Urothelium cell line (cell line): ENCODE measurements around the gene DTX2.
"Not testable (repeated sequence)": the region's sequence is repeated elsewhere in the genome, so short reads cannot be mapped to it uniquely, and the experiment has no call there.

Source experiments
- DNase-seq: peaks from one replicate; pipeline ENCODE4 v3.0.0; 2011; ENCODE audit warnings: low spot score, mixed read lengths
- FAIRE-seq: peaks from 2 replicates; lab custom pipeline; 2011; peaks lifted over from hg19 to GRCh38; lab: Jason Lieb, UNC

The DTX2 gene

DNA sequence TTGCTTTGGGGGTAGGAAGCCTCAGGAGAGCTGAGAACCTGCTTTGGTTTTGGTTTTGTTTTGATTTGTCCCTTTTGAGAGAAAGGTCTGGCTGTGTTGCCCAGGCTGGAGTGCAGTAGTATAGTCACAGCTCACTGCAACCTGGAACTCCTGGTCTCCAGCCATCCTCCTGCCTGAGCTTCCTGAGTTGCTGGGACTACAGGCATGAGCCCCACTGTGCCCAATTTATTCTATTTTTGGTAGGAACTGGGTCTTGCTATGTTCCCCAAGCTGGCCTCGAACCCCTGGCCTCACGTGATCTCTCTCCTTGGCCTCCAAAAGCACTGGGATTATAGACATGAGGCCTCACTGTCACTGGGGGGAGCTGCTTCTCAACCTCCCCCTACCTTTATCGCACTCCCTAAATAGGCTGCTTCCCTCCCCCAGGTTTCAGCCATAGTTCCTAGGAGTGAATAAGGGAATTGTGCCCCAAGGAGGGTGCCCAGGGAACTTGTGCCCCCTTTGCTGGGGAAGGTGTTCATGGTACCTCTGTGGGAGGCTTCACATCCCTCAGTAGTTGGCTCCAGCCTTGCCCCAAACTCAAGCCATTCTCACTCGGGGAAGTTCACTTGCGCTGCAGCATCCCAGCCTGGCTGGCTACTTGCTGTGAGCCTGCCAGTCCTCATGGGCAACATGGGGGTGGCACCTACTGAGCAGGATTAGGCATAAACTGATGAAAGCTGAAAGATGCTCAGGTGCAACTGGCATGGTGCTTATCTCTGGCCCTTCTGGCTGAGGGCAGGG lies 18.7 kb upstream of the DTX2 start:
- DNase-seq, FAIRE-seq: not testable (repeated sequence)

- not testable (repeated sequence) for DNase-seq, FAIRE-seq
These were observed 17.7 kb upstream of the DTX2 start for GRCh38 chr7:76443846-76444245.

DNA sequence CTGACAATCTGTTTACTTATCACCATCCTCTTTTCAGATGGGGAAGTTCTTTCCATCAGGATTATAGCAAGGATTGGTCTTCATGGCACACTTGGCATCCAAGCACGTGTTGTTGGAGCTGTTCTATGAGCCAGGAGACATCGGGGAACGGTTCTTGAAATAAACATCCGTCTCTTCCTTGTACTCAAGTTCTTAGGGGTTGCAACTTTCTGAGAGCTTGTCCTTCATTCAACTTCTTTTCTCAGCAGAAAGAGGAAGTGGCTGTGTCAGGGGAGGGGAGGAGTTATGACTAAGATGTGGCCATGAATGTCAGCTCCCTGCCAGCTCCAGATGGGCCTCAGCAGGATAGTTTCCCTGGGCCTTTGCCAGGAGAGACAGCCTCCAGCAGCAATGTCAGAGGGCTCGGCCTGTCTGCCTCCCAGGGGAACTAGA lies 15.9 kb upstream of the DTX2 start:
- not testable (repeated sequence) for DNase-seq, FAIRE-seq

GRCh38 chr7:76457017-76457416 lies 4.5 kb upstream of the DTX2 start:
- not testable (repeated sequence) for DNase-seq, FAIRE-seq

GRCh38 chr7:76458504-76458903 lies 3.0 kb upstream of the DTX2 start:
- DNase-seq, FAIRE-seq: not testable (repeated sequence)

DNA sequence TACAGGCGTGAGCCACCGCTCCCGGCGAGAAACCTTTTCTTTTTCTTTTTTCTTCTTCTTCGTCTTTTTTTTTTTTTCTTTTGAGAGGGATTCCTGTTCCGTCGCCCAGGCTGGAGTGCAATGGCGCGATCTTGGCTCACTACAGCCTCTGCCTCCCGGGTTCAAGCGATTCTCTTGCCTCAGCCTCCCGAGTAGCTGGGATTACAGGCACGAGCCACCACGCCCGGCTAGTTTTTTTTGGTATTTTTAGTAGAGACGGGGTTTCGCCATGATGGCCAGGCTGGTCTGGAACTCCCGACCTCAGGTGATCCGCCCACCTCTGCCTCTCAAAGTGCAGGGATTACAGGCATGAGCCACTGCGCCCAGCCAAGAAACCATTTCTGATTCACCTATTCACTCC lies 742 bp upstream of the DTX2 start:
- FAIRE-seq, DNase-seq: not testable (repeated sequence)

- not testable (repeated sequence) for DNase-seq, FAIRE-seq
These were observed 868 bp downstream of the DTX2 start for GRCh38 chr7:76462271-76462882.

GRCh38 chr7:76464959-76465358 lies 3.5 kb downstream of the DTX2 start:
- DNase-seq, FAIRE-seq: not testable (repeated sequence)

DNA sequence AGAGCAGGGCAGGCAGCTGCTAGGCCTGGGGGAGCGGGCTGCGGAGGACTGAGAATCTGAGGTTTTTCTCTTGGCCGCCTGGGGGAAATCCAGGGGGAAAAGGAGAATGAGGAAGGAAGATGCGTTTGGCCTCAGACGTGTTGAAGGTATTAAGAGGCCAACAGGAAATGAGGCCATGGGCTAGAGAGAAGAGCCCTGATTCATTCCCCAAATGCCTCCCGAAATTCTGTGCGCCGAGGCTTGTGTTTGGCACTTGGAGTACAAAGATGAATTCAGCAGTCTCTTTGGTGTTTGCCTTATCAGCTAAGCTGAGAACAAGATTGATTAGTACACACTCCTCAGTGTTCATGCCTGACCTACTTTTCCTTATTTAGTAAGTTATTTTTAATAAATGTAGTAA lies 4.4 kb downstream of the DTX2 start:
- FAIRE-seq, DNase-seq: not testable (repeated sequence)

GRCh38 chr7:76467743-76468404 lies 6.4 kb downstream of the DTX2 start:
- not testable (repeated sequence) for DNase-seq, FAIRE-seq

DNA sequence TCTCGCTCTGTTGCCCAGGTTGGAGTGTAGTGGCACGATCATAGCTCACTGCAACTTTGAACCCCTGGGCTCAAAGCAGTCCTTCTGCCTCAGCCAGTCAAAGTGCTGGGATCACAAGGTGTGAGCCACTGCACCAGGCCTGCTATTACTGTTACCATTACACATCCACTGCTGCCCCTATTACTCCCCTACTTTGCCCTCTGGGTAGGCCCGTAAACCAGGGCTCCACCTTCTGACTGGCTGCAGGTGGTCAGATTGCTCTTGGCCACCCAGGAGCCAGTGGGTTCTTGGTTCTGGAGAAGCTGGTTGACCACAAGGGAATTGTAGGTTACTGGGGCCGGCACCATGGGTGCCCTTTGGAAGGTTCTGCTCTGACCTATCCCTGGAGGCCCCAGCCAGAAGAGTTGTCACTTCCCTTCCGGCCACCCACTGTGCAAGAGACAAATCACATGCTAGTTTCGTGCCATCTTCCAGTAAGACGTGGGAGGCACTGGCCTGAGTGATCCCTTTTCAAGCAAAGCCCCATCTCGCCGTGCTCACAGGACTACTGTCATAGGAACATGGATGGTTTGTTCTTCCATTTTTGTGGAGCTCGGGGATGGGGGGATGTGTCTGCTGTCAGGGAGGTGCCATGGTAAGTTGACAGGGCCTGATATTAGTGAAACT lies 10.2 kb downstream of the DTX2 start:
- not testable (repeated sequence) for FAIRE-seq, DNase-seq

DNA sequence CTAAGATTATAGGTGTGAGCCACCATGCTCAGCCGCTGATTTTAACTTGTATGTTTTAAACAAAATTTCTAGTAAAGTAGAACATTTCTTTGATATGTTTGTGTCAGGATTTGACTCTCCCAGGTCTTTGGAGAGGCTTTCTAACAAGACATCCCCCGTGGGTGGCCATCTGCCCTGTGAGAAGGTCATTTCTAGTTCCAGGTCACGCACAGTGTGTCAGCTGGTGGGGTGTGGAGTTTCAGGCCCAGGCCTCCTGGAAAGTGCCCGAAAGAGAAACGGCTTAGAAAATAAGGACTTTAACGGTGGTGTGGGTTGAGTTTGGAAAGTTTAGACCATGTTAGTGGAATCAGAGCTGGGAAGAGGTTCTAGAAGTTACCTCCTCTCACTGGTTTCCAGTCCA lies 11.6 kb downstream of the DTX2 start:
- DNase-seq, FAIRE-seq: not testable (repeated sequence)

- FAIRE-seq, DNase-seq: not testable (repeated sequence)
These were observed 14.8 kb downstream of the DTX2 start for GRCh38 chr7:76476280-76476679.

GRCh38 chr7:76476742-76477474 lies 15.4 kb downstream of the DTX2 start:
- not testable (repeated sequence) for FAIRE-seq

DNA sequence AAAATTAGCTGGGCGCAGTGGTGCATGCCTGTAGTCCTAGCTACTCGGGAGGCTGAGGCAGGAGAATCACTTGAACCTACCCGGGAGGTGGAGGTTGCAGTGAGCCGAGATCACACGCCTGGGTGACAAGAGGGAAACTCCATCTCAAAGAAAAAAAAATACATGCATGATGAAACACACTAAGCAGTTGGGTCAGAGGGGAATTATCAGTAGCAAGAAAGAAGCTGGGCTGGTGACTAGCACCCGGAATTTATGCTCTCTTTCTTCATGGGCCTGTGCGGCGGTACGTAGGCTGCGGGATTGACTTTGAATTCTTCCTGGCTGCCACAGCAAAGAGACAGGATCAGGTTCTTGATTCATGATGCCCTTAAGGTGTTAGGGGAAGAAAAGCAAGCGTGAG lies 18.1 kb downstream of the DTX2 start:
- FAIRE-seq, DNase-seq: not testable (repeated sequence)

More at GRCh38 chr7:76476742-76477474, 15.4 kb downstream of the DTX2 start:
- not testable (repeated sequence) for DNase-seq

- FAIRE-seq, DNase-seq: not testable (repeated sequence)
These were observed 19.1 kb downstream of the DTX2 start for GRCh38 chr7:76480403-76481253.

DNA sequence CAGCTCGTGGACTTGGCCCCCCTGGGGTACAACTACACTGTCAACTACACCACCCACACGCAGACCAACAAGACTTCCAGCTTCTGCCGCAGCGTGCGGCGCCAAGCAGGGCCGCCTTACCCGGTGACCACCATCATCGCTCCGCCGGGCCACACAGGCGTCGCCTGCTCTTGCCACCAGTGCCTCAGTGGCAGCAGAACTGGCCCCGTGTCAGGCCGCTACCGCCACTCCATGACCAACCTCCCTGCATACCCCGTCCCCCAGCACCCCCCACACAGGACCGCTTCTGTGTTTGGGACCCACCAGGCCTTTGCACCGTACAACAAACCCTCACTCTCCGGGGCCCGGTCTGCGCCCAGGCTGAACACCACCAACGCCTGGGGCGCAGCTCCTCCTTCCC lies 21.2 kb downstream of the DTX2 start:
- DNase-seq, FAIRE-seq: not testable (repeated sequence)

- DNase-seq, FAIRE-seq: not testable (repeated sequence)
These were observed 21.6 kb downstream of the DTX2 start for GRCh38 chr7:76483081-76483480.

- not testable (repeated sequence) for FAIRE-seq, DNase-seq
These were observed 22.9 kb downstream of the DTX2 start for GRCh38 chr7:76484456-76484855.
